Medulla oblongata (tissue), 1 donor: Measurements from ENCODE around the gene OTUD5.
"Not testable (repeated sequence)": the region's sequence is repeated elsewhere in the genome, so short reads cannot be mapped to it uniquely, and the experiment has no call there.

ENCODE experiments used
- DNase-seq: peaks from one replicate; pipeline ENCODE4 v3.0.0-alpha.2; 2015; ENCODE audit errors: extremely low spot score

OTUD5 gene, protein sequence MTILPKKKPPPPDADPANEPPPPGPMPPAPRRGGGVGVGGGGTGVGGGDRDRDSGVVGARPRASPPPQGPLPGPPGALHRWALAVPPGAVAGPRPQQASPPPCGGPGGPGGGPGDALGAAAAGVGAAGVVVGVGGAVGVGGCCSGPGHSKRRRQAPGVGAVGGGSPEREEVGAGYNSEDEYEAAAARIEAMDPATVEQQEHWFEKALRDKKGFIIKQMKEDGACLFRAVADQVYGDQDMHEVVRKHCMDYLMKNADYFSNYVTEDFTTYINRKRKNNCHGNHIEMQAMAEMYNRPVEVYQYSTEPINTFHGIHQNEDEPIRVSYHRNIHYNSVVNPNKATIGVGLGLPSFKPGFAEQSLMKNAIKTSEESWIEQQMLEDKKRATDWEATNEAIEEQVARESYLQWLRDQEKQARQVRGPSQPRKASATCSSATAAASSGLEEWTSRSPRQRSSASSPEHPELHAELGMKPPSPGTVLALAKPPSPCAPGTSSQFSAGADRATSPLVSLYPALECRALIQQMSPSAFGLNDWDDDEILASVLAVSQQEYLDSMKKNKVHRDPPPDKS

DNA sequence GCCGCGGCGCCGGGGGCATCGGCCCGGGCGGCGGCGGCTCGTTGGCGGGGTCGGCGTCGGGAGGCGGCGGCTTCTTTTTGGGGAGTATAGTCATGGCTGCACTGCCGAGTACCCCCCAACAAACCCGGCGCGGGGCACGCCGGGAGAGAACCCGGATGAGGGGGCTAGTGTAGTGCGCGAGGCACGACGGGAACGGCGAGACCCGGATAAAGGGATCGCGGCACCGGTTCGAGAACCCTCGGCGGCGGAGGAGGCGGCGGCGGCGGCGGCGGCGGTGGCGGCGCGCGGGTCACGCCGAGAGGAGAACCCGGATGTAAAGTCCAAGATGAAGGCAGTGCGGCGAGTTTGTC, at the start of gene OTUD5:
Gene OTUD5 (minus strand): TSS at position 131 of the 350 bp plus-strand sequence. CDS start 37 bp downstream, at position 94.
- DNase-seq = peak; percentile 50

DNA sequence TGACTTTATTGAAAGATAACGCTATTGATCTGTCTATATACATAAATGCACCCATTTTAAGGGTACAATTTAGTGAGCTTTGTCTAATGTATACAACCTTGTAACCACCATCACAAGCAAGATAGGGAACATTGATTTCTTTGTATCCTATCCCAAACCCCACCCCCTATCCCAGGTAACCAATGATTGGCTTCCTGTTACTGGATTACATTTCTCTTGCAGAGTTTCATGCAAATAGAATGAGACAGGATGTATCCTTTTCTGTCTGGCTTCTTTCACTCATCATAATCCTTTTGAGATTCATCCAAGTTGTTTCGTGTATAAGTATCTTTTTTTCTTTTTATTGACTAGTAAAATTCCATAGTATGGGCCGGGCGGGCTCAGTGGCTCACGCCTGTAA, 46.3 kb upstream of the OTUD5 start:
- DNase-seq = no peak

DNA sequence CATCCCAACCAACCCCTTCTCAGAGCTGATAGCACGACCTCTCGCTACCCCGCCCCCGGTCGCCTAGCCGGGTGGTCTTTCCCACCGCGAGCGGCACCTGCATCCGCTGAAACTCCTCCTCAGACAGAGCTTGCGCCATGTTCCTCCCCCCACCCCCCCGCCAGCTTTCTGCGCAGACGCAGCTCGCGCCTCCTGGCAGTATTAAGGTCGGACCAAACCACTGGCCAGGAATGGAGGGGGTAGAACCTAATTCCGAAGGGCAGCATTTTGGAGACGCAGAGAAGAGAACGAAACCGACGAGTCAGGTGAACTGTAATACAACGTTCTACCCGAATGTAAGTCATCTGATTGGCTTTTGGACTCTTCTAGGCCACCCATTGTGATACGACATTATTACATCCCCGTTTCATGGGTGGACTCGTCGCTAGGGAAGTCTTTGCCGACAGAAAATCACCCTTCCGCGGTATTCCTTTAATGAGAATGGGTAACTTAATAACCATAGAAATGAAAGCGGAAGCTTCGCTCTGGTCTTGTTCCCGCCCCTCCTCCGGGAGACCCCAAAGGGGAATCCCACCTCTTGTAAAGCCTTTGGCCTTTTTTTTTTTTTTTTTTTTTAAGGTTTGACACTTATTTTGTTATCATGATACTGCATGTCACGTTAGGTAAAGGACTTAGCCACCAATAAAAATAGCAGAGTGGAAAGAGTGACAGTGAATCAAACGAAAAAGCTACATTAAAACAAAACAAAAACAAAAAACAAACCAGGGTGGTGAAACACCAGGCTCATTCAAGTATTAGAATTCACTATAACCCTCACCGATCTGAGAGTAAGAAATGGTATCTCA, 44.9 kb upstream of the OTUD5 start, which contains the start of gene GRIPAP1:
Gene GRIPAP1 (minus strand): TSS at position 174 of the 845 bp plus-strand sequence. CDS start 35 bp downstream, at position 139.
- DNase-seq = peak; percentile 83

DNA sequence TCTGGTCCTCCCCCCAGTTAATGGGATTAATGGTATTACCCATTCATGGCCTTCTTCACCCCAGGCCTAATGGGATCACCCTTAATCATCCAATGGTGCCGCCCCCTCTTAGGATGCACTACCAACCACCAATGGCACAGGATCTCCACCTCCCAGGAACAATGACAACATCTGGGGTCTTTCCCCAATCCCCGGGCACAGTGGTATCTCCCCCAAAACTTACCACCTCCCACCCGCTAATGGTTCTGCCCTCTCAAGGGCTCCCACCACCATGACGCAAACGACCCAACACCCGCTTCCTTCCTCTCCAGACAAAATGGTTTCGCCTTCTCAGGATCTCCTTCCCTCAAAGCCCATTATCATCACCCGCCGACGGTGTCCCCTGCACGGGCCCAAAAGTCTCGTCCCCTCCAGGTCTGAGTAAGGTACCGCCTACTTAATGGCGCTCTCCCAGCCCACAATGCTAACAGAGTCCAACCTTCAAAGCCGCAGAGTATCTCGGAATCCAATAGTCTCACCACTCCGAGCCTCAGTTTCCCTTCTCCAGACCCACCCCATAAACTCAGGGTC, 44.2 kb upstream of the OTUD5 start:
- DNase-seq = peak; percentile 9

DNA sequence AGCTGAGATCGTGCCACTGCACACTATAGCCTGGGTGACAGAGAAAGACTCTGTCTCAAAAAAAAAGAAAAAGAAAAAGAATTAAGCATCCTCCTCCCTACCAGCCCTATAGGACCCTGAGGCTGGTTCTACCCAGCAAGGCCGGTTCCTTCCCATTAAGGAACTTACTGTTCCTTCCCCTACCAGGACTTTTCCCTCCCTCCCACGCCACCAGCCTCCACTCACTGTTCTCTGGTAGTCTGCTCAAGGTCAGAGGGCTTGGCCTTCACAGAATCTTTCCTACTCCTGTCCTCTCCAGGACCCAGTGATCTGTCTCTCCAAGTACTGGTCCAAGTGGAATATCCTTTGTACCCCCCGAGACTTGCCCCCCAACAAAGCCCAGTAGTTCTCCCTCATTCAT, 43.2 kb upstream of the OTUD5 start:
- DNase-seq = no peak

DNA sequence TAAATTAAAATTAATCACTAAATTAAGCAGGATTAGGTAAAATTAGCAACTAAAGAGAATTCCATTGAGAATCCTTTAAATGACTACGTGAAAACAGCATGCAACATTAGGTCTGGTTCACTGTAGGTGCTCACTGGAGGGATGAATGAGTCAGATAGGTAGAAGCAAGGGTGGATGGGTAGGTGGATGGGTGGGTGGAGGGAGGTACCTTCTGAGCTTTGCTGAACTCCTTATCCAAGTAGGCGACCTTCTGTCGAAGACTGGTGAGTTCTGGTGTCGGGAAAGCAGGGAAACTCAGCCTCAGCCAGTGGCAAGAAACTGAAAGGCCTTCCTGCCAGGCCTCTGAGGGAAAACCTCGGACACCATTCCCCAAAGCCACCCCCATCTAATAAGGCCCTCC, 41.6 kb upstream of the OTUD5 start:
- DNase-seq = no peak

DNA sequence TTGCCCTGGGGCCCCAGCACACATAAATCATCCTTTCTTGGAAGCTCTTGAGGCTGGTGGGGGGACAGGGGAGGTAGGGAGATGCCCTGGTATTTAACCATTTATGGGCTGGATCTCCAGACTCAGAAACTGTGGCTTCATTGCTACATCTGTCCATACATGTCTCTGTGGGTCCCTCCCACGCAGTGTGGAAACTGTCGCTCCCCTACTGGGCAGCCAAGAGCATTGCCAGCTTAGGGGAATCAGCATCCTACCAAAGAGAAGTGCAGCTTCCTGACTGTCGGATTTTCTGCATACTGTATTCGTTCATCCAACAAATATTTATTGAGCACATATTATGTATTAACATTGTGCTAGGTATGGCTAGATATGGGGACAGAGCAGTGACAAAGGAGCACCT, 41.0 kb upstream of the OTUD5 start:
- no peak for DNase-seq

DNA sequence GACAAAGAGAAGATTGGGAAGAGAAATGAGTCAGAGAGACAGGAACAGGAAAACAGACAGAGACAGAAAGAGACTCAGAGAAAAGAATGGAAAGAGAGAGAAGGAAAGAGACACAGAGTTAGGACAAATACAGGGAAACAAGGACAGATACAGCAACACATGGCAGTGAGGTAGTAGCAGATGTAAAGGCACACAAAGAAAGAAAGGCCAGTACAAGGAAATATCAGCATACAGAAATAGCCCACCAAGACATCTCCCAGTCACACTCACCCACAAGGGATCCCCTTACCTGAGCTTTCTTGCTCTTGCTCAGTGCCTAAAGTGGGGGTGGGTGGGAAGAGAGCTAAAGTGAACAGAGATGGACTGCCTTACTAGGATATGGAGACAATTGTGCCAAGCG, 40.5 kb upstream of the OTUD5 start:
- no peak for DNase-seq

DNA sequence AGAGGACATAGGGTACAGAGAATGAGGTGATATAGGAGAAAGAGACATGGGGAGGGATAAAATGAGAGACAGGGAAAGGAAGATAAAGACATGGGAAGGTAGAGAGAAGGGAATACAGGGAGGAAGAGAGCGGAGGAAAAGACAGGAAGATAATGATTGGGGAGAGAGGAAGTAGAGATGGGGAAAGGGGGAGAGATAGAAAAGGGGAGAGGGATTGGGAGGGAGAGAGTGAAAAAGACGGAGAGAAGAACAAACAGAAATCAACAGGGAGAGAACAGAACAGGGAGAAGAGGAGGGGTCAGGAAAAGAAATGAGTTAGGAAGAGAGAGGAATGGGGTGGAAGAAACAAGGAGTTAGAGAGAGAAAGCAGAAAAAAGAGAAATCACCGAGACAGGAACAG, 40.0 kb upstream of the OTUD5 start:
- no peak for DNase-seq

DNA sequence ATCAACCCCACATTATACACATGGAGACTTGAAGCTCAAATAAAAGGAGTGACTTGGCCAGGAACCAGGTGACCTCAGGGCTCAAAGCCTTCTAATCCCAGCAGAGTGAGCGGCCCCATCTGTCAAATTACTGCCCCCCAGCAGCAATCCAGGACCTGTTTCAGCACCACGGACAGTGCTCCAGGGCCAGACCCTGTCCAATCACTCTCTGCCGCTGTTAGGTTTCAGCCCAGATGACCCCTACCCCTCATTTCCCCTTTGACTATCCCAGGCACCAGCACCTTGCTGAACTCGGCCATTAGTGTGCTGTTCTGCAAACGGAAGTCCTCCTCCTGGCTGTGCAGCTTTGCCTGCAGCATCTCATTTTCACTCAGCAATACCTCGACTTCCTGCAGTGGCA, 39.6 kb upstream of the OTUD5 start:
- DNase-seq = no peak

DNA sequence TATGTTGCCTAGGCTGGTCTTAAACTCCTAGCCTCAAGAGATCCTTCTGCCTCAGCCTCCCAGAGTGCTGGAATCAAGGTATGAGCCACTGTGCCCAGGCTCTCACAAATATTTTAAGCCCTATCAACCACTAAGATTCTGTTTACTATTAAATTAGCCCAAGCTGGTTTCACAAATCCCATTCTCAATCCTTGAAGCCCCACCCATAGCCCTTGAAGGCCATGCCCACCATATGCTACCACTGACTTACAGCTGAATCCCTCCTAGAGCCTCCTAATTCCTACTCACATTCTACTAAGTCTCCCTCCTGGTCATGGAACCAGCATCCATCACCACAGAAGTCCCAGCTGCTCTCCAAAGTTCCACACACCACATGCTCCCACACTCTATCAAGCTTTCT, 34.9 kb upstream of the OTUD5 start:
- no peak for DNase-seq

DNA sequence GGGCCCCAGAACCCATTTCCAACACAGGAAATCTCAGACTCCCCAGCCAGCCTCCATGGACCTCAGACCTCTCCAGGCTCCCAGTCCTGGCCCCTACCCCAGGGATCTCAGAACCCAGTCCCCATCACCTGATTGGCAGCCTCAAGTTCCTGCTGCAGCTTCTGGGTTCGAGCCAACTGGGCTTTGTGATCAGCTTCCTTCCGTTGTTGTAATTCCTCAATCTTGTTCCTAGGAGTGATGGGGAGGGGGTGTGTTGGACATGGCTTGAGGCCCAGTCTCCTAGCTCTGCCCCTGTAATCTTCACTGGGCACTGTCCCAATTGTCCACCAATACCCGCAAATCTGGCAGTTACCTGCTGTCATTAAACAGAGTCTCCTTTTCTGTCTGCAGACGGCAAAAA, 32.1 kb upstream of the OTUD5 start:
- DNase-seq = no peak

DNA sequence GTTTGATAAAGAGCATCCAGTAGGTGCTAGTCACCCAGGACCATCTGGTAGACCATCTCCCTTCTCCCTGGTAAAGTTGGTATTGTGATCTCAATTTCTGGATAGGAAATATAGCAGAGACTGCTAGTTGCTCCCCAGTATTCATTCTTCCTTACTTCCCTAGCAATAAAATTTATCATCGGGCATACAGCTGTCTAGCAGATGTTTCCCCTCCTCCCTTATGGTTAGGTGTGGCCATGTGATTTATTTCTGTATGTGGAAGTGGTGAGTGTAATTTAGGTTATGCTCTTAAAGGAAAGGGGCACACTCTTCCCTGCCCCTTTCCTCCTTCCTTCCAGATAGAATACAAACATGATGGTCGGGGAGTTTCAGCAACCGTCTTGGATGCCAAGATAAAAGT, 26.5 kb upstream of the OTUD5 start:
- no peak for DNase-seq

DNA sequence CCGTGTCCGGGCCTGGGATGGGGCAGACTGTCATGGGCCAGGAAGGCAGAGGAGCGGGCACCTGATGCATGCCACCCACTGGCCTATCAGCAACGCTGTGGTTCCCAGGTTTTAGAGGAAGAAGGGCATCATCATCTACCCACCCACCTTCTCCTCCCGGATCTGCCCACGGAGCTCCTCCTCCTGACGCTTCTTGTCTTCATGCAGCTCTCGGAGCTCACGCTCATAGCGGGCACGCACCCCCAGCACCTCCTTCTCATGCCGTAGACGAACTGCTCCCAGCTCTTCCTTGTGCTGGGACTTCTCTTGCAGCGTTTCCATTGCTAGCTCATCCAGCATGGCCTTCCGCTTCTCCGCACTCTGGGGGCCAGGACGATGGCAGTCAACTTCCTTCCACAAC, 25.7 kb upstream of the OTUD5 start:
- DNase-seq = no peak

DNA sequence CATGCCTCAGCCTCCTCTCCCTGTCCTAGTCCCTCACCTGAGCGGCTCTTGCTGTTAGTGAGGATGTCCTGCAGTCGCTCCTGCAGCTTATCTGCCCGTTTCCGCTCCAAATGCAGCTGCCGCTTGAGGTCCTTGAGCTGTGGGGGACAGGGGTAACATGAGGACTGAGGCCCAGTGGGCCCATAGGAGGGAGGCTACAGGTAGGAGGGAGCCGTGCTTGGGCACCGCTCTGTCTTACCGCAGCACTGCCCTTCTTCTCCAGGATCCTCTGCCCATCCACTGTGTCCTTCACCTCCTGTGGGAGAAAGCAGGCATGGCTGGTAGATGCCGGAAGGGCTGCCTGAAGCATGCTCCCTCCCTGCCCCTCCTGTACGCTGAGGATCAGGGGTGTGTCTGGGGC, 23.8 kb upstream of the OTUD5 start:
- DNase-seq = no peak

DNA sequence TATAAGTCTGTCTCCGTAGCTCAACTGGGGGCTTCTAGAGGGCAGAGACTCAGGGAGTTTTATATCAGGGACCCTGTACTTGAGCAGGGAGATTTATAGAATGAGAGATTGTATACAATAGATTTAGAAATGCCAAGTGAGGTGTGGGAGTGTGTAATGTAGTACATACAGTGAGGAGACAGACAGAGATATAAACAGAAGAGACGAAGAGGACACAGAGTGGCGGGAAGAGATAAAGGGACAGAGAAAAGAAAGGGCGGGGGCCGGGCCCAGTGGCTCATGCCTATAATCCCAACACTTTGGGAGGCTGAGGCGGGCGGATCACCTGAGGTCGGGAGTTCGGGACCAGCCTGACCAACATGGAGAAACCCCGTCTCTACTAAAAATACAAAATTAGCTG, 22.9 kb upstream of the OTUD5 start:
- DNase-seq = not testable (repeated sequence)

DNA sequence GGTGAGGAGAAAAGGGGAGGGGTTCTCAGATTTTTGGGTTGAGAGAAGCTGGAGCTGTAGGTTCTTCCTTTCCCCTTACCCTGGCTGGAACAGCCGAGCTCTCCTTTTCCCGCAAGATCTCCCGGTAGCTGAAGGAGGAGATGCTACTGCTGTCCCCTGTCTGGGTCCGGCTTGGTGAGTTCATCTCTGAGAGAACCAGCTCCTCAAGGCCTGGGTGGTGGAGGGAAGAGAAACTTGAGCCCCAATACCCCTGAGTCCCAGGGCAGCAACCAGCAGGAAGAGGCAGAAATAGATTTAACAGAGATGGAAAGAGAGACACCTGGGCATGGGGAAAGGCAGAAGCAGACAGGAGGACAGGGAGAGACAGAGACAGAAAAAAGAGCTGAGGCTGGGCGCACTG, 20.8 kb upstream of the OTUD5 start:
- DNase-seq = no peak

DNA sequence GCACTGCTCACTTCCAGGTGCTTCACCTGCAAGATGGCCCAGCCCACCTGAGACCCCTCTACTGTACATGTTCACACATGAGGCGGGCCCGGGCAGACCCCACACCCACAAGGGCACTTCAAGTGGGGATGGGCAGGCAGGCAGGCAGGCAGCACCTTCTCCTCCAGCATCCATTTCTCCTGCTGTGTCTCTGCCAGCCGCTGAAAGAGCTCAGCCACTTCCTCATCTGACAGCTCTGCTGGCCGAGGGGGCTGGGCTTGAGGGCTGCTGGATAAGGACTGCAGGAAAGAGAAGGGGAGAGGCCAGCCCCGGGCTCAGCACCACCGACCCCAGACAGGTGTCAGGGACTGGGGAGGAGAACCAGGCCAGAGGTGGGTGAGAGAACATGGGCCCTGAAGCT, 18.7 kb upstream of the OTUD5 start:
- DNase-seq = no peak

DNA sequence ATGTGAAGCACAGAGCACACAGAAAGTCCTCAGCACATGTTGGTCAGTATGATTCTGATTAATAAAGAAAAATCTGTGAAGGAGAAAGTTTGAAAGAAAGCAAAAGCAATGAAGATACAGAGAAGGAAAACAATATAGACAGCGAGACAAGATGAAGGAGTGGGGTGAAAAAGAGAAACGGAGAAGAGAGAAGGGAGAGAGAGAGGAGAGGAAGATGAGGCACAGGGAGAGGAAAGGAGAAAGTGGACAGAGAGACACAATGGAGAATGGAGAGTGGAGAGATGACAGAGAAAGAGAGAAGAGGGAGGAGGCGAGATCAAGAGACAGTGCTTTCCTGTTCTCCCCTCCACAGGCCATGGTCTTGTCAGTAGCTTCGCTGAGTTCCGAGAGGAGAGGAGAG, 18.1 kb upstream of the OTUD5 start:
- DNase-seq = no peak

DNA sequence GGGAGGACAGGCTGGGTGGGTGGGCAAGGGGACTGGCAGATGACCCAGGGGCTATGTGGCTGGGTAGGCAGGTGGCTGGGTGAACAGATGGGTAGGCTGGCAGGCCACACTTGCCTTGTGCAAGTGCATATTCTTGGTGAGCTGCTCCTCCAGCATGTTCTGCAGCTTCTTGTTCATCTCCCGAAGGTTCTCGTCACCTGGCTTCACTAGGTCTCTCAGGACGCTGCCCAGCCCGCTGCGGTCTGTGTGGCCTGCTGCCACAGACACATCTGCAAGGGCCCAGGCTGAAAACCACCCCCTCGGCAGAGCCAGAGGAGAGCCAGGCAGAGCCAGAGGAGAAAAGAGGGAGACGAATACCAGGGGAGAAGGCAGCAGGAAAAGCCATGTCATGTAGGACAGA, 17.6 kb upstream of the OTUD5 start:
- DNase-seq = no peak

DNA sequence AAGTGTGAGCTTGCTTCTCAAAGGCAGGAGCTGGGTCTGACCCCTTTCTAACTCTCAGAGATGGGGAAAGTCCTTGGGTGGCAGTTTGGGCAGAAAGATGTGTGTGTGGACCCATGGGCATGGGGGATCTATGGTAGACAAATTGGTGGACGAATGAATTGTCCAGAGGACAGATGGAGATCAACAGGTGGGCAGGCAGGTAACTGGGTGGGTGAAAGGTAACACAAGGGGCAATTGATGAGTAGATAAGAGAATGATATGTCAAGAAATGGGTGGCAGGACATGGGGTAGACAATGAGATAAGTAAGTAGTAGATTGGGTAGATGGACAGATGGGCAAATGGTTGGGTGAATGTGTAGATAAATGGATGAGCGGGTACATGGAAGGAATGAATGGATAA, 17.2 kb upstream of the OTUD5 start:
- DNase-seq = no peak

DNA sequence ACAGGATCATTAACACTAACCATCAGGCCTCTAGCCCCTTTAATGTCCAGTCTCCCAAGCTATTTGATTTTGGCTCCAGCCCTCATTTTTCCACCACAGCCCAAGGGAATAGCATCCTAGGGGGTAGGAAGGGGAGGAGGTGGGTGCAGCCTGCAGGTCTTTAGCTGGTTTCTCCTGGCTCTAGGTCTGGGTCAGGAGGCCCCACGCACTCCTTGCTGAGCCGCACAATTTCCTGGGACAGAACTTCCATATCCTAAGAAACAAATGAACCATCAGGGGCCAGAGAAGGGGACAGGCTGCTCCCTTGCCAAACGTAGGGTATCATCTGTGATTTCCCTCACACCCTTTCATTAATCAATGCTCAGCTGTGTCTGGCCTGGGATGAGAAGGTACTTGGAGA, 16.6 kb upstream of the OTUD5 start:
- no peak for DNase-seq
